Uterus (tissue), 2 donors: ENCODE data around the gene COL6A1.

Experiments used
- CTCF ChIP-seq, 4 experiments: fragments of 200-600 bp in 2 of 4; fragments of 450-650 bp in 2 of 4; sonication (generic) in 2 of 4; IDR thresholded peaks; one replicate each; pipeline ENCODE4 v1.5.1; 2016 to 2019; ENCODE audit warnings: antibody characterized with exemption in 4 of 4, mild to moderate bottlenecking in 2 of 4, moderate library complexity in 1 of 4
- POLR2A ChIP-seq, 2 donors: fragments of 450-650 bp; IDR thresholded peaks; one replicate each; pipeline ENCODE4 v1.6.1; 2016; ENCODE audit warnings: antibody characterized with exemption in 2 of 2, mild to moderate bottlenecking in 1 of 2, moderate library complexity in 1 of 2

GRCh38 chr21:45992301-45993209 is 11.0 kb downstream of the COL6A1 start:
- no peak for TF ChIP-seq CTCF (IDR thresholded peaks at IDR 0.05)
- no peak for TF ChIP-seq POLR2A (IDR thresholded peaks at IDR 0.05)
